K562 (cell line): Measurements from ENCODE around the gene PSAT1. TPM values are rescaled to one million over a fixed set of nuclear protein-coding genes. Genes with fewer than 3 reads are reported as not detected.

Source experiments
- CTCF ChIP-seq, 3 experiments: IDR thresholded peaks in 2 of 3; conservative IDR thresholded peaks in 1 of 3; 2 replicates each; pipeline ENCODE4 v1.5.1; 2011 to 2012; ENCODE audit warnings: low read length in 3 of 3, mild to moderate bottlenecking in 3 of 3, control low read depth in 2 of 3, improper control_type of control experiment in 1 of 3, inconsistent platforms in 1 of 3, low read depth in 1 of 3, mixed read lengths in 1 of 3, moderate library complexity in 1 of 3; ENCODE audit not compliant: insufficient read depth in 2 of 3
- EP300 ChIP-seq: IDR thresholded peaks from 2 replicates; pipeline ENCODE4 v1.6.1; 2012; ENCODE audit warnings: low read length, improper control_type of control experiment
- RAD21 ChIP-seq, 2 experiments: fragments of 250-450 bp in 1 of 2; fragments of 450-650 bp in 1 of 2; sonication (Bioruptor Pico) in 1 of 2; formaldehyde crosslinking in 1 of 2; IDR thresholded peaks in 1 of 2; conservative IDR thresholded peaks in 1 of 2; 2 replicates each; pipeline versions ENCODE4 v1.4.0 to v1.8.0; 2020 to 2022; ENCODE audit warnings: mild to moderate bottlenecking in 2 of 2, moderate library complexity in 1 of 2
- REST ChIP-seq, 2 experiments: fragments of 450-650 bp; formaldehyde crosslinking in 1 of 2; IDR thresholded peaks; 2 replicates each; pipeline versions ENCODE4 v1.4.0 to v1.6.1; 2014 to 2020; ENCODE audit warnings: mild to moderate bottlenecking in 2 of 2, borderline replicate concordance in 1 of 2, low read depth in 1 of 2
- SMC3 ChIP-seq: conservative IDR thresholded peaks from 2 replicates; pipeline ENCODE4 v1.6.1; 2011; ENCODE audit warnings: low read depth, low read length, improper control_type of control experiment; ENCODE audit not compliant: insufficient read depth
- ZBED1 ChIP-seq: IDR thresholded peaks from 2 replicates; pipeline ENCODE4 v1.6.1; 2014
- ZNF449 ChIP-seq: fragments of 250-450 bp; sonication (Bioruptor Pico); IDR thresholded peaks from 2 replicates; pipeline ENCODE4 v1.8.0; 2022; ENCODE audit warnings: moderate library complexity, mild to moderate bottlenecking, inconsistent platforms
- polyA plus RNA-seq, 8 experiments: library from polyadenylated mRNA; depleted of rRNA in 4 of 8; stranded (reverse) in 5 of 8; unstranded in 3 of 8; fragments of >200 nt; fragmentation: Nextera tagmentation in 2 of 8; fragmentation: Illumina TruSeq in 1 of 8; extraction: Ambion mirVana in 2 of 8; extraction: Trizol in 1 of 8; gene quantifications; 2 replicates each; pipeline versions ENCODE4 v1.2.1 to v1.2.3, GENCODE V29; 2011 to 2014; ENCODE audit warnings: inconsistent platforms in 1 of 8, missing spikeins in 1 of 8
- total RNA-seq, 7 experiments: library from RNA; depleted of rRNA in 6 of 7; stranded (reverse); fragments of >200 nt in 6 of 7; fragmentation: Illumina TruSeq in 2 of 7; extraction: Trizol in 2 of 7; gene quantifications; 2 replicates each; pipeline versions ENCODE4 v1.2.1 to v1.2.3, GENCODE V29; 2011 to 2021; ENCODE audit warnings: low replicate concordance in 1 of 7

The PSAT1 gene
- total and polyA plus RNA-seq, 9 of the 15 experiments (the other 6 are each of a cell fraction or from before 2014, with no cell fraction given) = 29.7 to 151 (median 98.3) TPM

- peak; percentile 21; the same call in 1 of the 2 replicates for TF ChIP-seq REST (IDR thresholded peaks at IDR 0.05; ENCODE audit: borderline replicate concordance)
- no peak for TF ChIP-seq REST (CRISPR knock-in tag; IDR thresholded peaks at IDR 0.05; ENCODE audit: low read depth)
- no peak for TF ChIP-seq ZNF449 (CRISPR knock-in tag)
- TF ChIP-seq RAD21 (CRISPR knock-in tag; conservative IDR thresholded peaks at IDR 0.05 in 1 of 2, IDR thresholded peaks at IDR 0.05 in 1 of 2) = peak; percentile 38 to 68
- peak; percentile 59 for TF ChIP-seq SMC3
- TF ChIP-seq EP300 = no peak
- TF ChIP-seq CTCF (IDR thresholded peaks at IDR 0.05 in 2 of 3, conservative IDR thresholded peaks at IDR 0.05 in 1 of 3; ENCODE audit: insufficient read depth in 2 of 3, low read depth in 1 of 3, low read length in 3 of 3) = peak; percentile 73 to 83 (median 74)
- no peak for TF ChIP-seq ZBED1
These were observed 72.8 kb downstream of the PSAT1 start (continued) for GRCh38 chr9:78369639-78370219.
